ENCODE results near the gene TADA3.

The TADA3 gene

GRCh38 chr3:9754678-9755077, 37.6 kb downstream of the TADA3 start:
- TF ChIP-seq, protein P1, sequence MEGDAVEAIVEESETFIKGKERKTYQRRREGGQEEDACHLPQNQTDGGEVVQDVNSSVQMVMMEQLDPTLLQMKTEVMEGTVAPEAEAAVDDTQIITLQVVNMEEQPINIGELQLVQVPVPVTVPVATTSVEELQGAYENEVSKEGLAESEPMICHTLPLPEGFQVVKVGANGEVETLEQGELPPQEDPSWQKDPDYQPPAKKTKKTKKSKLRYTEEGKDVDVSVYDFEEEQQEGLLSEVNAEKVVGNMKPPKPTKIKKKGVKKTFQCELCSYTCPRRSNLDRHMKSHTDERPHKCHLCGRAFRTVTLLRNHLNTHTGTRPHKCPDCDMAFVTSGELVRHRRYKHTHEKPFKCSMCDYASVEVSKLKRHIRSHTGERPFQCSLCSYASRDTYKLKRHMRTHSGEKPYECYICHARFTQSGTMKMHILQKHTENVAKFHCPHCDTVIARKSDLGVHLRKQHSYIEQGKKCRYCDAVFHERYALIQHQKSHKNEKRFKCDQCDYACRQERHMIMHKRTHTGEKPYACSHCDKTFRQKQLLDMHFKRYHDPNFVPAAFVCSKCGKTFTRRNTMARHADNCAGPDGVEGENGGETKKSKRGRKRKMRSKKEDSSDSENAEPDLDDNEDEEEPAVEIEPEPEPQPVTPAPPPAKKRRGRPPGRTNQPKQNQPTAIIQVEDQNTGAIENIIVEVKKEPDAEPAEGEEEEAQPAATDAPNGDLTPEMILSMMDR (IDR thresholded peaks at IDR 0.05; ENCODE audit: extremely low read depth, missing control alignments) = no peak
- DNase-seq (ENCODE audit: low spot score) = no peak

DNA sequence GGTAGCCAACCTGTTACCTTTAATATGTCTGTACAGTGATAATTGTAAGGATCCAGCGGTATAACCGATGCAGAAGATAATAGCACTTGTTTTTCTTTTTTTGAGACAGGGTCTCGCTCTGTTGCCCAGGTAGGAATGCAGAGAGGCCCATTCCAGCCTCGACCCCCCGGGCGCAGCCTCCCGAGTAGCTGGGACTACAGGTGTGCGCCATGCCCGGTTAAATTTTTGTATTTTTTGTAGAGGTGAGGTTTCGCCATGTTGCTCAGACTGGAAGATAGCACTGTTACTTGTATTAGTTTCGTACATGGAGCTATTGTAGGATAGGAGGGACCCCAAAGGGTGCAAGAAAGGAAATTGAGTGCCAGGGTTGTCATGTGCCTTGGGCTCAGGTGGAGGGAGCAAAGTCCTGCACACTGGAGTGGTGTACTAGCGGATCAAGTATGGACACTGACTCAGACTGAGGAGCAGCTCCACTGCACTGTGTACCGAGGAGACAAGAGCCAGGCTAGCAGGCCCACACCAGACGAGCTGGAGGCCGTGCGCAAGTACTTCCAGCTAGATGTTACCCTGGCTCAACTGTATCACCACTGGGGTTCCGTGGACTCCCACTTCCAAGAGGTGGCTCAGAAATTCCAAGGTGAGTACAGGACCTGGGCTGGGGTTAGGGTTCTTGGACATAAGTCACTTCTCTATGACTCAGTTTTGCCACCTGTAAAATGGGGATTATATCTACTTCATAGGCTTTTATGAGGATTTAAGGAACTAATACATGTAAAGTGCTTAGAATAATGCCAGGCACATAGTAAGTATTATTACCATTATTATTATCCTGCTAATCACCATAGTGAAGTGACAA, 41.5 kb downstream of the TADA3 start:
- no peak for DNase-seq (ENCODE audit: low spot score)
- TF ChIP-seq, protein P1 (IDR thresholded peaks at IDR 0.05; ENCODE audit: extremely low read depth, missing control alignments) = no peak

- TF ChIP-seq, protein P1 (IDR thresholded peaks at IDR 0.05; ENCODE audit: extremely low read depth, missing control alignments) = no peak
- peak; percentile 96 for DNase-seq (ENCODE audit: low spot score)
These were observed 42.4 kb downstream of the TADA3 start, which contains the start of gene OGG1 for GRCh38 chr3:9749645-9750555. Gene OGG1 (plus strand): TSS chr3:9749952. CDS start chr3:9750287, 335 bp downstream.

DNA sequence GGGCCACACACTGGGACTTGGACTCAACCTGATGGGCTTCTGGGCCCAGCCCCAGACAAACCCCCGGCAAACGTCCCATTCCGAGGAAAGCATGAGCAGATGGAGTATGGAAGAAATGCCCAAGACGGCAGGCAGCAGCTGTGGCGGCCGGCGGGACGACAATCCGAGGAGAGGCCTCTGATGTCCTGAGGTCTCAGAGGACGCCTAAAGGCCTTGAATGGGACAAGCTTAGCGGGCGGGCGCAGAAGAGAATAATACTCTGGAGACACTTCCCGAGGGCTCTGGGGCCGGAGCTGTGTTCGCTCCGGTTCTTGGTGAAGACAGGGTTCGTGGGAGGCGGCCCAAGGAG, 43.0 kb downstream of the TADA3 start:
- DNase-seq (ENCODE audit: low spot score) = no peak
- TF ChIP-seq, protein P1 (IDR thresholded peaks at IDR 0.05; ENCODE audit: extremely low read depth, missing control alignments) = no peak

- TF ChIP-seq, protein P1 (IDR thresholded peaks at IDR 0.05; ENCODE audit: extremely low read depth, missing control alignments) = no peak
- DNase-seq (ENCODE audit: low spot score) = no peak
These were observed 44.2 kb downstream of the TADA3 start for GRCh38 chr3:9748031-9748430.

GRCh38 chr3:9747267-9747666, 45.0 kb downstream of the TADA3 start:
- TF ChIP-seq, protein P1 (IDR thresholded peaks at IDR 0.05; ENCODE audit: extremely low read depth, missing control alignments) = no peak
- no peak for DNase-seq (ENCODE audit: low spot score)

- TF ChIP-seq, protein P1 (IDR thresholded peaks at IDR 0.05; ENCODE audit: extremely low read depth, missing control alignments) = no peak
- no peak for DNase-seq (ENCODE audit: low spot score)
These were observed 45.9 kb downstream of the TADA3 start for GRCh38 chr3:9746330-9746729.
